AG09309 (cell line): Measurements from ENCODE around the gene SLC16A6.
"Not testable (repeated sequence)": the region's sequence is repeated elsewhere in the genome, so short reads cannot be mapped to it uniquely, and the experiment has no call there.

Experiments used
- DNase-seq: peaks from one replicate; pipeline ENCODE4 v3.0.0-alpha.2; 2010; ENCODE audit warnings: low read depth
- H3K4me3 ChIP-seq: 2 replicates; pipeline ENCODE4 v1.5.1; 2011; ENCODE audit warnings: mild to moderate bottlenecking, low read depth, low read length, moderate library complexity; ENCODE audit not compliant: control insufficient read depth
- TF ChIP-seq, protein P1 (sequence below): IDR thresholded peaks from 2 replicates; pipeline ENCODE4 v1.5.1; 2011; ENCODE audit warnings: mild to moderate bottlenecking, low read depth, low read length, inconsistent platforms; ENCODE audit not compliant: insufficient read depth, control insufficient read depth; ENCODE audit errors: missing control alignments

SLC16A6 gene

DNA sequence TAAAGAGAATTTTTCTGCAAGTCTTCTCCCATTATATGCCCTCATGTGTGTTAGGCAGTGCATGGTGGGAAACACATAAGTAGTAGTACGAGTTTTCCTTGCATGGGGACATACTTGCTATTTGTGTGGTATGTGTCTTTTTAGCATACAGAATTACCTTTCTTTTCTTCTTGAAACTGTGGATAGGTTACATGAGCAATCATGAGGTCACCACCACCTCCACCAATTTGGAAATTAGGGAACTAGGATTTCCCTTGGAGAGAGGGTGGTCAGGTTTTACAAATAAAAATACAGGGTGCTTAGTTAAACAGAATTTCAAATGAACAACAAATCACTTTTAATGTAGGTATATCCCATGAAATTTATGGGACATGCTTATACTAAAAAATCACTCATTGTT lies 59.4 kb downstream of the SLC16A6 start:
- no peak for DNase-seq
- no peak overlapping the region for H3K4me3 ChIP-seq
- TF ChIP-seq, protein P1, sequence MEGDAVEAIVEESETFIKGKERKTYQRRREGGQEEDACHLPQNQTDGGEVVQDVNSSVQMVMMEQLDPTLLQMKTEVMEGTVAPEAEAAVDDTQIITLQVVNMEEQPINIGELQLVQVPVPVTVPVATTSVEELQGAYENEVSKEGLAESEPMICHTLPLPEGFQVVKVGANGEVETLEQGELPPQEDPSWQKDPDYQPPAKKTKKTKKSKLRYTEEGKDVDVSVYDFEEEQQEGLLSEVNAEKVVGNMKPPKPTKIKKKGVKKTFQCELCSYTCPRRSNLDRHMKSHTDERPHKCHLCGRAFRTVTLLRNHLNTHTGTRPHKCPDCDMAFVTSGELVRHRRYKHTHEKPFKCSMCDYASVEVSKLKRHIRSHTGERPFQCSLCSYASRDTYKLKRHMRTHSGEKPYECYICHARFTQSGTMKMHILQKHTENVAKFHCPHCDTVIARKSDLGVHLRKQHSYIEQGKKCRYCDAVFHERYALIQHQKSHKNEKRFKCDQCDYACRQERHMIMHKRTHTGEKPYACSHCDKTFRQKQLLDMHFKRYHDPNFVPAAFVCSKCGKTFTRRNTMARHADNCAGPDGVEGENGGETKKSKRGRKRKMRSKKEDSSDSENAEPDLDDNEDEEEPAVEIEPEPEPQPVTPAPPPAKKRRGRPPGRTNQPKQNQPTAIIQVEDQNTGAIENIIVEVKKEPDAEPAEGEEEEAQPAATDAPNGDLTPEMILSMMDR, result no peak

DNA sequence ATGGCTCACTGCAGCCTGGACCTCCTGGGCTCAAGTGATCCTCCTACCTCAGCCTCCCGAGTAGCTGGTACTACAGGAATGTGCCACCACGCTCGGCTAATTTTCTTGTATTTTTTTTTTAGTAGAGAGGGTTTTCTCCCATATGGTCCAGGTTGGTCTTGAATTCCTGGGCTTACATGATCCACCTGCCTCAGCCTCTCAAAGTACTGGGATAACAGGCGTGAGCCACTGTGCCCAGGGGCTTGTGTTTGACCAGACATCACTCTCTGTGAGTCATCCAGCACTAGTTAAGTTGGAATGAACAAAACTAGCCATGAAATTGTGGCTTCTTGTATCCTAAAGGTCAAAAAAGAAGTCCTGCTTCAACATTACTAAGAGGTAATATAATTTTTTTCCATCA lies 59.8 kb downstream of the SLC16A6 start:
- not testable (repeated sequence) for H3K4me3 ChIP-seq, DNase-seq

DNA sequence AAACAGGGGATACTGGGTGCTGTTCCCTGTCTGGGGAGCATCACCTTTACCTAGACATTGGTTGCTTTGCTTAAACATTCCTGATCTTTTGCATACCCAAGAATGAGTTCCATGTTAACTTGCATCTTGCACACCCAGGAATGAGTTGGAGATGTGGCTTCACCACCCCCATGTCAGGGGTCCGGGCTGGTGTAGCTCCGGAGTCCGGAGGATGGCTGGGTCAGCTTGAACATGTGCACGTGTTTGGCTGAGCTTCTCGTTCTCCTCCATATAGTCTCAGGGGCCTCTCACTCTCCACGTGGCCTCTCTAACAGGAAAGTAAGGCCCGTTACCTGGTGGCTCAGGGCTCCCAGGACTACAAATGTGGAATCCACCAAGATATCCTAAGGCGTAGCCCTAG lies 61.3 kb downstream of the SLC16A6 start:
- TF ChIP-seq, protein P1, result no peak
- DNase-seq, result no peak
- no peak overlapping the region for H3K4me3 ChIP-seq

DNA sequence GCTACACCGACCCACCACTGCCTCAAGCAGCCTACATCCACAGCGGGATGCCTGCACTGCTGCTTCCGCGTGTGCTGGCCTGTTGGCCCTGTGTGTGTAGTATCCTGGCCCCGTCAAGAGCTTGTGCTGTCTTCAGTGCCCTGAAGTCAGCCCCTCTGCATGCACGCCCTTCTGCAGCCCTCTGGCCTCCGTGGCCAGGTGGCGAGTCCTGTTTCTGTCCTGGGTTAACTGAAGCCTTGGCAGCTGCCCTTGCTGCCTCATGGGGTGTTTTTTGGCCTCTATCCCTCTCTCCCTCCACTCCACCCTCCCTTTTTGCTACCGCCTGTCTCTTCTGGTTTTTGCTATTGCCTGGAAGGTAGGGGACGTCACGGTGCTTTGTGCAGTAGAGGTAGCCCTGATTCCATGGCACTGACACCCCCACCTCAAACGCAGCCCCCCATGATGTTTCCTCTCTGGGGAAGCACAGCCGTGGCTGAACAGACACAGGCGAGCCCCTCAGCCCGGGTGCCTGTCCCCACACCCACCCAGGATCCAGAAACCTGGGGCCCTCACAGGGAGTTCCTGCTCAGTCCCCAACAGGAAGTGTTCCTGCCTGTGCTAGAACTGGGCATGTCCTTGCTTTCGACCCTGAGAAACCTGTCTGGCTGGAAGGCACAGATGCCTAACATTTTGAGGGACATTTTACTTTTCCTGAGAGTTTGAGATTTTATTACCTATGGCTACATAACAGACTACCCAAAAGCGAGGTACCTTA lies 61.9 kb downstream of the SLC16A6 start:
- no peak for DNase-seq
- TF ChIP-seq, protein P1, result no peak
- H3K4me3 ChIP-seq, result no peak overlapping the region

DNA sequence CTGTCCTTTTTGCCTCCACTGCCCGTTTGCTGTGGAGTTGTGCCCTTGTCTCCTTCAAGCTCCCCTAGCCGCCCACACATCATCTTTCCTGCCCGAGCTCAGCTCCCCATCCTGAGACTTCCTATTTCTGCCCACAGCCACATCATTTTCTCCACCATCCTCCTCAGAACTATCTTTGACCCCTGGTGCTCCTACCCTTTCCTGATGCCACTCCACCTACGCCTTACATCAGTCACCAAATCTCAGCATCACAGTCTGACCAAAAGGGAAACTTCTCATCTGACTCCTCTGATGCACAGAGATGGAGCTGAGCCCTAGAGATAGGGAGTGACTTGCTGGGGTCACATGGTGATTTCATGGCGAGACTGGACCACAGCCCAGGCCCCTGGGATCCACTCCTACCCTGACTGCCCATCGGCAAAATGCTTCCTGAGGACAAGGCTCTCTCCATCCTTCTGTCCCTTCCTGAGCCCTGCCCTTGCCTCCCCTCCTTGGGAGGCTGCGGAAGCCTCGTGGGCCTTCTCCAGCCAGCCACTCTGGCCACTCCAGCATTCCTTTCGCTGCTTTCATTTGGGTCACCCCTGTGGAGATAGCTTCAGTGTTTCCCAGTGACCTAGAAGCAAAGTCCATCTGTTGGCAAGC lies 62.8 kb downstream of the SLC16A6 start:
- H3K4me3 ChIP-seq, DNase-seq: not testable (repeated sequence)

DNA sequence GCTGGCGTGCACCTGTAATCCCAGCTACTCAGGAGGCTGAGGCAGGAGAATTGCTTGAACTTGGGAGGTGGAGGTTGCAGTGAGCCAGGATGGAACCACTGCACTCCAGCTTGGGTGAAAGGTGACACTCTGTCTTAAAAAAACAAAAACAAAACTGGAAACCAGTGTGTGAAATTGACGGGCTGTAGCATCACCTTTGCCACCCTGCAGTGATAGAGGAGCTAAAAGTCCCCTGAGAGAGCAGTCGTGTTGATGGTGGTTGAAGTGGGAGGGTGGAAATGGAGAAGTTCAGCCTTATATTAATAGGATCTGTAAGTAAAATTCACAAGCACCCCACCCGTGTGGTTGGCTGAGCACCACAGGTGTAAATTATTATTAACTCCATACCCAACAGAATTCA lies 65.9 kb downstream of the SLC16A6 start:
- DNase-seq, H3K4me3 ChIP-seq: not testable (repeated sequence)

DNA sequence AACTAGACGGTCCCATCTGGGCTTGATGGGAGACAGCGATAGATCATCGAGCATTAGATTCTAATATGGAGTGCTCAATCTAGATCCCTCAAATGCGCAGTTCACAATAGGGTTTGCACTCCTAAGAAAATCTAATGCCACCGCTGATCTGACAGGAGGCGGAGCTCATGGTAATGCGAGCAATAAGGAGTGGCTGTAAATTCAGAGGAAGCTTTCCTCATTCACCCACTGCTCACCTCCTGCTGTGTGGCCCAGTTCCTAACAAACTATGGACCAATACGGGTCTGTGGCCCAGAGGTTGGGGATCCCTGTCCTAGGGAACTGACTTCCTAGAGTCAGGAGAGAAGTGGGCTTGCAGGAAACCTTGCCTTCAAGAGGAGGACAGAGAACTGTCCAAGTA lies 68.3 kb downstream of the SLC16A6 start:
- DNase-seq, result no peak
- H3K4me3 ChIP-seq, result no peak overlapping the region
- TF ChIP-seq, protein P1, result no peak

DNA sequence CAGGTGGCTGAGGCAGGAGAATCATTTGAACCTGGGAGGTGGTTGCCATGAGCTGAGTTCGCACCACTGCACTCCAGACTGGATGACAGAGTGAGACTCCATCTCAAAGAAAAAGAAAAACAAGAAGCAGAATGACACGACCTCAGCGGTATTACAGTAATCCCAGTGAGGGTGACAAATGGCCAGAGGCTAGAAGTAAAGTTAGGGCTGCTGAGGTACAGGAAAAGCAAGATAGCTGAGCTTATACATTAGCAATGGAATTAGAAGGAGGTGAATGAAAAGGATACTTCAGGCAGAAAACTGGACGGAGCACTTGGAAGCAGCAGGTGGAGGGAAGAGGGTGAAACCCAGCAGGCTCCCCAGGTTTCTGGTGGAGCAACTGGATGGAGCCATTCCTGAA lies 69.1 kb downstream of the SLC16A6 start:
- TF ChIP-seq, protein P1, result no peak
- H3K4me3 ChIP-seq, result no peak overlapping the region
- no peak for DNase-seq

DNA sequence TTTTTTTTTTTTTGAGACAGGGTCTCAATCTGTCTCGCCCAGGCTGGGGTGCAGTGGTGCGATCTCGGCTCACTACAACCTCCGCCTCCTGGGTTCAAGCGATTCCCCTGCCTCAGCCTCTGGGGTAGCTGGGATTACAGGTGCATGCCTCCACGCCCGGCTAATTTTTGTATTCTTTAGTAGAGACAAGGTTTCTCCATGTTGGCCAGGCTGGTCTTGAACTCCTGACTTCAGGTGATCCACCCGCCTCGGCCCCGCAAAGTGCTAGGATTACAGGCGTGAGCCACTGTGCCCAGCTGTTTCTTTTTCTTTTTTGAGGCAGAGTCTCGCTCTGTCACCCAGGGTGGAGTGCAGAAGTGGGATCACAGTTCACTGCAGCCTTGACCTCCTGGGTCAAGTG lies 70.1 kb downstream of the SLC16A6 start:
- not testable (repeated sequence) for DNase-seq, H3K4me3 ChIP-seq

DNA sequence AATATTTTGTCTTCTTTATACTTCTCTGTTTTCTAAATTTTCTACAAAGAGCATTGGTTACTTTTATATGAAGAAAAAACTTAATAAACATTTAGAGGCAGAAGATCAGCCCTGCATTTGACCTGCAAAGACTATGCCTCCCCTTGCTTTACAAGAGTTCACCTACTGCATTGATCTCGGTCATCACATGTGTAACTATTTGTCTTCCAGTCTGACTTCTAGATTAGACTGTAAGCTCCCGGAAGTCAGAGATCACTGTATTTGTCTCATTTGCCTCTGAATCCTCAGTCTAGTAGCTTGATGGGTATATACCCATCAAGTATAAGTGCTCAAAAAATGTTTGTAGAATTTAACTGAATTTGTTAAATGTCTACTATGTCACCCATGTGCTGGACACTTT lies 70.7 kb downstream of the SLC16A6 start:
- H3K4me3 ChIP-seq, DNase-seq: not testable (repeated sequence)

DNA sequence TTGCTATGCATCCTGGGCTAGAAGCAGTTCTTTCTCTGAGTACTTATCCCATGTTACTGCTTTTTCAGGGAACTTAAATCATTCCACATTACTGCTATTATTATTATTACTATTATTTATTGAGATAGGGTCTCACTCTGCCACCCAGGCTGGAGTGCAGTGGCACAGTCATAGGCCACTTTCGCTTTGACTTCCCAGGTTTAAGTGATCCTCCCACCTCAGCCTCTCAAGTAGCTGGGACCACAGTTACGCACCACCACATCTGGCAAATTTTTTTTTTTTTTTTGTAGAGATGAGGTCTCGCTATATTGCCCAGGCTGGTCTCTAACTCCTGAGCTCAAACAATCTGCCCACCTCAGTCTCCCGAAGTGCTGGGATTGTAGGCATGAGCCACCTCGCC lies 71.5 kb downstream of the SLC16A6 start:
- H3K4me3 ChIP-seq, DNase-seq: not testable (repeated sequence)
